Smooth muscle cell (in vitro differentiated cells): ENCODE results near the gene TSC2. TPM values are rescaled to one million over a fixed set of nuclear protein-coding genes. Genes with fewer than 3 reads are reported as not detected.
"Not testable (repeated sequence)": the region's sequence is repeated elsewhere in the genome, so short reads cannot be mapped to it uniquely, and the experiment has no call there.

Source experiments
- DNase-seq: peaks from one replicate; lab custom pipeline; 2025; ENCODE audit not compliant: unreplicated experiment; lab: John Stamatoyannopoulos, UW
- H2AFZ ChIP-seq: fragments of 200-600 bp; sonication (generic); 2 replicates; pipeline ENCODE4 v1.6.0; 2016; ENCODE audit warnings: antibody characterized with exemption, low read depth, mild to moderate bottlenecking
- H3F3A ChIP-seq: fragments of 200-600 bp; sonication (generic); 2 replicates; pipeline ENCODE4 v1.6.0; 2017; ENCODE audit warnings: antibody characterized with exemption, low read depth
- H3K27ac ChIP-seq: fragments of 200-600 bp; sonication (generic); 2 replicates; pipeline ENCODE4 v1.5.1; 2016; ENCODE audit warnings: low read depth, mild to moderate bottlenecking
- H3K27me3 ChIP-seq: fragments of 200-600 bp; sonication (generic); 2 replicates; pipeline ENCODE4 v1.6.1; 2016; ENCODE audit warnings: low read depth, mild to moderate bottlenecking
- H3K36me3 ChIP-seq: fragments of 200-600 bp; sonication (generic); 2 replicates; pipeline ENCODE4 v1.5.1; 2016; ENCODE audit warnings: low read depth
- H3K4me1 ChIP-seq: fragments of 200-600 bp; sonication (generic); 2 replicates; pipeline ENCODE4 v1.5.1; 2016; ENCODE audit warnings: low read depth
- H3K4me2 ChIP-seq: fragments of 200-600 bp; sonication (generic); 2 replicates; pipeline ENCODE4 v1.6.0; 2016; ENCODE audit warnings: mild to moderate bottlenecking
- H3K4me3 ChIP-seq: fragments of 200-600 bp; sonication (generic); 2 replicates; pipeline ENCODE4 v1.5.1; 2016; ENCODE audit warnings: mild to moderate bottlenecking
- H3K79me2 ChIP-seq: fragments of 200-600 bp; sonication (generic); 2 replicates; pipeline ENCODE4 v1.6.0; 2016; ENCODE audit warnings: low read depth, mild to moderate bottlenecking
- H3K9ac ChIP-seq: fragments of 200-600 bp; sonication (generic); 2 replicates; pipeline ENCODE4 v1.6.0; 2016; ENCODE audit warnings: low read depth
- H3K9me3 ChIP-seq: fragments of 200-600 bp; sonication (generic); replicated peaks from 2 replicates; pipeline ENCODE4 v1.5.1; 2016; ENCODE audit warnings: low read depth
- H4K20me1 ChIP-seq: fragments of 200-600 bp; sonication (generic); 2 replicates; pipeline ENCODE4 v1.6.0; 2016; ENCODE audit warnings: low read depth
- WGBS: methylation state at CpG from one replicate; pipeline ENCODE4 v1.1.7; 2016; ENCODE audit warnings: low lambda C conversion rate; 5-methylcytosine and 5-hydroxymethylcytosine counted together
- polyA plus RNA-seq: library from polyadenylated mRNA; unstranded; fragments of >200 nt; fragmentation: Nextera tagmentation; extraction: Ambion mirVana; gene quantifications from 2 replicates; pipeline ENCODE4 v1.2.1, GENCODE V29; 2016
- total RNA-seq: library from RNA; depleted of rRNA; stranded (reverse); fragments of >200 nt; gene quantifications from 2 replicates; pipeline ENCODE4 v1.2.3, GENCODE V29; 2014
- TF ChIP-seq, protein P1 (sequence below): fragments of 200-600 bp; sonication (generic); IDR thresholded peaks from 2 replicates; pipeline ENCODE4 v1.5.1; 2017; ENCODE audit warnings: borderline replicate concordance, mild to moderate bottlenecking, antibody characterized with exemption; ENCODE audit not compliant: insufficient read depth, poor library complexity, severe bottlenecking

TSC2 gene
- total and polyA plus RNA-seq, 2 experiments from 2014 or later, result 64.5 to 74.7 TPM

DNA sequence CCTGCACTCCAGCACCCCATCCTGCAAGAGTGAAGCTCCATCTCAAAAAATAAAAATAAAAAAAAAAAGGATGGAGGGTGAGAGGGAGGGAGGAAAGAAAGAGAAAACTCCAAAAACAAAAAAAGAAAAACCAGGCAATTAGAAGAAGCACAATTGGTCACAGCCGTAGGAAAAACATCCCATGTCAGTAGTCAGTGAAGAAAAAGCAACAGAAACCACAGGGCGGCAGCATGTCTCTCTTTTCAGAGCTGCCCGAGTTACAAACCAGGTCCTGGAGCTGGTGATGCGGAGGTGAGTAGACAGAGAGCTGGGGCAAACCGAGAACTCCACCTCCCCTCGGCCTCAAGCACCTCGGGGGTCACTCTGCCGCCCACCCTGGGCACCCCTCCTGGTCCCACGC lies 73.5 kb downstream of the TSC2 start:
- peaks cover 46% of the 10 kb centered on the region for H3K79me2 ChIP-seq
- WGBS, result 66% methylated on average over 8 of the region's 9 CpGs
- H4K20me1 ChIP-seq, result peaks cover 30% of the 10 kb centered on the region
- H2AFZ ChIP-seq, H3K9me3 ChIP-seq, H3K36me3 ChIP-seq, H3K4me2 ChIP-seq, H3K4me3 ChIP-seq, H3K9ac ChIP-seq, H3K27me3 ChIP-seq, DNase-seq, H3K27ac ChIP-seq, H3F3A ChIP-seq: not testable (repeated sequence)
- peaks cover 13% of the 10 kb centered on the region for H3K4me1 ChIP-seq
- TF ChIP-seq, protein P1, sequence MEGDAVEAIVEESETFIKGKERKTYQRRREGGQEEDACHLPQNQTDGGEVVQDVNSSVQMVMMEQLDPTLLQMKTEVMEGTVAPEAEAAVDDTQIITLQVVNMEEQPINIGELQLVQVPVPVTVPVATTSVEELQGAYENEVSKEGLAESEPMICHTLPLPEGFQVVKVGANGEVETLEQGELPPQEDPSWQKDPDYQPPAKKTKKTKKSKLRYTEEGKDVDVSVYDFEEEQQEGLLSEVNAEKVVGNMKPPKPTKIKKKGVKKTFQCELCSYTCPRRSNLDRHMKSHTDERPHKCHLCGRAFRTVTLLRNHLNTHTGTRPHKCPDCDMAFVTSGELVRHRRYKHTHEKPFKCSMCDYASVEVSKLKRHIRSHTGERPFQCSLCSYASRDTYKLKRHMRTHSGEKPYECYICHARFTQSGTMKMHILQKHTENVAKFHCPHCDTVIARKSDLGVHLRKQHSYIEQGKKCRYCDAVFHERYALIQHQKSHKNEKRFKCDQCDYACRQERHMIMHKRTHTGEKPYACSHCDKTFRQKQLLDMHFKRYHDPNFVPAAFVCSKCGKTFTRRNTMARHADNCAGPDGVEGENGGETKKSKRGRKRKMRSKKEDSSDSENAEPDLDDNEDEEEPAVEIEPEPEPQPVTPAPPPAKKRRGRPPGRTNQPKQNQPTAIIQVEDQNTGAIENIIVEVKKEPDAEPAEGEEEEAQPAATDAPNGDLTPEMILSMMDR, result peak; percentile 15

- H3K27me3 ChIP-seq, result no peaks in the 10 kb centered on the region
- H3K27ac ChIP-seq, result no peak overlapping the region
- no peaks in the 10 kb centered on the region for H3F3A ChIP-seq
- no peak overlapping the region for H3K4me3 ChIP-seq
- peaks cover 51% of the 10 kb centered on the region for H3K79me2 ChIP-seq
- no peak for DNase-seq
- TF ChIP-seq, protein P1, result no peak
- H3K4me2 ChIP-seq, result no peak overlapping the region
- H2AFZ ChIP-seq, result no peak overlapping the region
- 92% methylated on average over 19 of the region's 19 CpGs for WGBS
- H3K36me3 ChIP-seq, result no peaks in the 10 kb centered on the region
- peaks cover 13% of the 10 kb centered on the region for H3K4me1 ChIP-seq
- no peaks in the 10 kb centered on the region for H3K9me3 ChIP-seq
- H3K9ac ChIP-seq, result no peak overlapping the region
- peaks cover 27% of the 10 kb centered on the region for H4K20me1 ChIP-seq
These were observed 74.1 kb downstream of the TSC2 start for GRCh38 chr16:2121853-2122252.

GRCh38 chr16:2122429-2122828 lies 74.6 kb downstream of the TSC2 start:
- no peaks in the 10 kb centered on the region for H3K9me3 ChIP-seq

GRCh38 chr16:2122934-2123683 lies 75.3 kb downstream of the TSC2 start:
- peaks cover 50% of the 10 kb centered on the region for H3K79me2 ChIP-seq
- H3K9ac ChIP-seq, H2AFZ ChIP-seq, H3F3A ChIP-seq, H3K27me3 ChIP-seq, H3K4me3 ChIP-seq, H3K4me2 ChIP-seq, H3K36me3 ChIP-seq, H3K27ac ChIP-seq, H3K9me3 ChIP-seq, DNase-seq: not testable (repeated sequence)
- peaks cover 27% of the 10 kb centered on the region for H4K20me1 ChIP-seq
- 95% methylated on average over 8 of the region's 26 CpGs for WGBS
- H3K4me1 ChIP-seq, result peaks cover 13% of the 10 kb centered on the region

More at GRCh38 chr16:2122429-2122828, 74.6 kb downstream of the TSC2 start:
- 94% methylated on average over 15 of the region's 17 CpGs for WGBS
- no peak for DNase-seq
- TF ChIP-seq, protein P1, result no peak
- Histone ChIP-seq H3F3A (no peaks in the 10 kb centered on the region), H3K4me3 (no peak overlapping the region), H3K9ac (no peak overlapping the region), H3K4me1 (peaks cover 13% of the 10 kb centered on the region), H3K79me2 (peaks cover 51% of the 10 kb centered on the region), H2AFZ (no peak overlapping the region), H3K27me3 (no peaks in the 10 kb centered on the region), H3K36me3 (no peaks in the 10 kb centered on the region), H3K4me2 (no peak overlapping the region), H3K27ac (no peak overlapping the region), H4K20me1 (peaks cover 27% of the 10 kb centered on the region)

- WGBS, result 47% methylated on average over 16 of the region's 27 CpGs
- not testable (repeated sequence) for H3K9ac ChIP-seq, H3K9me3 ChIP-seq, H3F3A ChIP-seq, H3K27me3 ChIP-seq, H2AFZ ChIP-seq, H3K36me3 ChIP-seq, DNase-seq
- peak overlapping the region; percentile 91 for H3K27ac ChIP-seq
- peak overlapping the region; percentile 36 for H3K4me3 ChIP-seq
- H3K79me2 ChIP-seq, result peaks cover 48% of the 10 kb centered on the region
- peaks cover 34% of the 10 kb centered on the region for H4K20me1 ChIP-seq
- H3K4me2 ChIP-seq, result peak overlapping the region; percentile 85
- peaks cover 13% of the 10 kb centered on the region for H3K4me1 ChIP-seq
These were observed 76.1 kb downstream of the TSC2 start for GRCh38 chr16:2123706-2124376.

- Histone ChIP-seq H3K9ac (peak overlapping the region; percentile 89), H3K4me1 (peaks cover 13% of the 10 kb centered on the region), H3K4me2 (peak overlapping the region; percentile 85), H3K79me2 (peaks cover 45% of the 10 kb centered on the region), H3K27ac (peak overlapping the region; percentile 91), H4K20me1 (peaks cover 37% of the 10 kb centered on the region), H3K4me3 (peak overlapping the region; percentile 36)
- H3K9me3 ChIP-seq, H3K27me3 ChIP-seq, H2AFZ ChIP-seq, H3F3A ChIP-seq, H3K36me3 ChIP-seq, DNase-seq: not testable (repeated sequence)
- 23% methylated on average over 8 of the region's 11 CpGs for WGBS
These were observed 76.5 kb downstream of the TSC2 start for GRCh38 chr16:2124377-2124693.
